GM13976 (cell line): ENCODE measurements around the gene VAMP2.

Source experiments
- DNase-seq: peaks from one replicate; pipeline ENCODE4 v3.0.0; 2012; ENCODE audit warnings: low spot score
- CTCF ChIP-seq: IDR thresholded peaks from 2 replicates; pipeline ENCODE4 v1.5.1; 2012; ENCODE audit warnings: borderline replicate concordance, mild to moderate bottlenecking; ENCODE audit not compliant: insufficient read depth; ENCODE audit errors: extremely low read depth, missing control alignments, control extremely low read depth
- in situ Hi-C: fragments of 300-500 bp; cut with MboI; formaldehyde crosslinking; loops from one replicate; pipeline ENCODE4 v1.12.0; 2022; ENCODE audit warnings: low sequenced_read_pairs, mixed read lengths, inconsistent platforms; ENCODE audit not compliant: unreplicated experiment

Gene VAMP2

DNA sequence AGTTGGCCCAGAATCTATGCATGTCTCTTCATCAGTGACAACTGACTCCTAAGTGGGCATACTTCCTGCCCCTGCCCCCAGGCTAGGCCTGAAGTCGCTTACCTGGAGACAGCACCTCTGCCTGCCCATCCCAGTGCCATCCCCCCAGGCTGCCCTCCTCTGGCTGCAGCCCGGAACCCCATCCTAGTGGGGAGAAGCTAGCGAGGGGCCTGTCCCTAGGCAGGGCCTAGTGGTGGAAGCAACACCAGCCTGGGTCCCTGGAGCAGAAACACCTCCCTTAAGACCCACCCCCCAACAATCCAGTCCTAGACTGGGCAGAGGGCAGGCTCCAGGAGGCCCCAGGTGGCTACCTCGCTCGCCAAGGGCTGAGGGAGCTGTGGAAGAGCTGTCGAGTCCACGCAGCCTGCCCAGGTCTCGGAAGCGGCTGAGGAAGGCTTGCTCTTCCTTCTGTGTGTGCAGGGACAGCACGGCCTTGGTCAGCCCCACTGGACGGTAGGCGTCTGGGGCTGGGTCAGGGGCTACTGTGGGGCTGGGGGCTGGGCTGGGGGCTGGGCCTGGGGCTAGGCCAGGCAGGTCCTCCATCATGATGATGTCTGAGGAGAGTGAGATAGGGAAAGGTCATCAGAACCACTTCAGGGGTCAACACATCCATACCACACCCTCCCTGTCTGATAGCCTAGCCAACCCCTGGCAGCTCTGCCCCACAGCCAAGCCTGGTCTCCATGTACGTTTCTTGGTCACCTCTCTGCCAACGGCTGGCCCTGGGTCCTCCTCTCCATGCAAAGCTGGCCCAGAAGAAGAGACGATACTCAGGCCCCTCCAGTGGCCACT, 18.1 kb downstream of the VAMP2 start:
- in situ Hi-C loops, result no loop called here
- no peak for DNase-seq
- no peak for TF ChIP-seq CTCF

DNA sequence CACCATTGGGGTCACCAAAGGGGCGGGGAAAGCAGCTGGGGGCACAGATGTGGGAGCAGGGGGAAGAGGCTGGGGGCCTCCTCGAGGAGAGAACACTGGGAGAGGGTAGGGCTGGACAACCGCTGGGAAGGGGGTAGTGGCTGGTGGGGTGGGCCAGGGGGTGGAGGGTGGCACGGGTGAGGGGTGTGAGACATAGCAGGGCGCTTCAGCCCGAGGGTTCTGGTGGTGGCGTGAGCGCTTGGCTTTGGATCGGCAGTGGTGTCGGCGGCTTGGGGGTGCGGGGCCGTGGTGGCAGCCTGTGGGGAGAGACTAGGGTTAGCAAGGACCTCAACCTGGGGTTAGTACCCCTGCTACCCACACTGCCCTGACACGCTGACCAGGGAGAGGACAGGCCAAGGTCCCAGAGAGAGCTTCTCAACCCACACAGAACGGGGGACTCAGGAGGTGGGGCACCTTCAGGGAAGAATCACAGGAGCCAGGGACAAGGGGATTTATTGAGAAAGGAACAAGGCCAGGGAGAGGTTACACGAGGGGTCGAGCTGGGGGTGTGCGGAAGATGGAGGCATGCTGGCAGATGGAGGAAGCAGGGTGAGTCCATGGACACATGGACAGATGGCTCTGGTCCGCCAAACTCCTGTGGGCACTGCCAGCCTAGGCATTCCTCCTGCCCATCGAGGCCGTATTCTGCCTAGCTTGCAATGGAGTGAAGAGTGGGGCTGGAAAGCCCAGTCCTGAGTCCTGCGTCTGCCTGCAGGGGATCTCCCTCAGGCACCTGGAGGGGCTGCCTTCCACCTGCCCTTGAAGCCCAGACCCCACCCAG, 19.0 kb downstream of the VAMP2 start:
- DNase-seq, result no peak
- in situ Hi-C loops, result no loop called here
- TF ChIP-seq CTCF, result no peak

- TF ChIP-seq CTCF, result no peak
- DNase-seq, result no peak
- in situ Hi-C loops, result no loop called here
These were observed 19.7 kb downstream of the VAMP2 start for GRCh38 chr17:8142887-8143580.

DNA sequence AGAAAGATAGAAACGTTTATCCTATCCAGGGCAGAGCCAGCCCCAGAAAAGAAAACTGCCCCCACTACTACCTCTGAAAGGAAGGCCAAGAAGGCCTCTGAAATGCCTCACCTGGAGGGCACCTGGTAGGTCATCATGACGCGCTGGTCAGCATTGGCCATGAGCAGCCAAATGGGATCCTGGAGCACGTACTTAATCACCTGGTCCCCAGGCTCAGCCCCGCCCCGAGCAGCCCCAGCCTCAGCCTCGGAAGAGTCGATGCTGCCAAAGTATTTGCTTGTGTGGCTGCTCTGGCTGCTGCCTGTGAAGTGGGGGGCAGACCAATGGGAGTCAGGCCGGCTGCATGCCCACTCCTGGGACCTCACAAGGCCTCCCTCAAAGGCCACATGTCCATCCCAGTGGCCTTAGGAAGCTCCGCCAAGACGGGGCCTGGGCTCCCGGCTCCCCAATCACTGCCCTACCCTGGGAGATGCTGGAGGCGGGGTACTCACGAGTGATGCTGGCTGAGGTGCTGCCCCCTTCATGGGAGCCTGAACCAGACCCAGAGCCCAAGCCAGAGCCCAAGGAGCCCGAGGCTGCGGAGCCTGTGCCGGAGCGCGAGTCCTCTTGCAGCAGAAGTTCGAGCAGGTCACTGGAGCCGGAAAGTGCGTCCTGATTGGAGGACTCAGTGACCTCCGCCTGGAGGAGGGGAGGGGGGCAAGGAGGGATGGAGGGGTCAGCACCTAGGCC, 20.4 kb downstream of the VAMP2 start:
- TF ChIP-seq CTCF, result no peak
- in situ Hi-C loops, result no loop called here
- no peak for DNase-seq

GRCh38 chr17:8141741-8142140, 21.0 kb downstream of the VAMP2 start:
- in situ Hi-C loops, result no loop called here

More at GRCh38 chr17:8141741-8142140, 21.0 kb downstream of the VAMP2 start:
- no peak for DNase-seq
- no peak for TF ChIP-seq CTCF
